GM21717 (cell line): ENCODE data around the gene JPH4.
"Not testable (repeated sequence)": the region's sequence is repeated elsewhere in the genome, so short reads cannot be mapped to it uniquely, and the experiment has no call there.

Experiments used
- ATAC-seq: cut with Tn5 transposase; IDR thresholded peaks from one replicate; pipeline ENCODE4 v1.9.1; 2021; ENCODE audit warnings: mild to moderate bottlenecking, moderate library complexity; ENCODE audit not compliant: unreplicated experiment

Gene JPH4

DNA sequence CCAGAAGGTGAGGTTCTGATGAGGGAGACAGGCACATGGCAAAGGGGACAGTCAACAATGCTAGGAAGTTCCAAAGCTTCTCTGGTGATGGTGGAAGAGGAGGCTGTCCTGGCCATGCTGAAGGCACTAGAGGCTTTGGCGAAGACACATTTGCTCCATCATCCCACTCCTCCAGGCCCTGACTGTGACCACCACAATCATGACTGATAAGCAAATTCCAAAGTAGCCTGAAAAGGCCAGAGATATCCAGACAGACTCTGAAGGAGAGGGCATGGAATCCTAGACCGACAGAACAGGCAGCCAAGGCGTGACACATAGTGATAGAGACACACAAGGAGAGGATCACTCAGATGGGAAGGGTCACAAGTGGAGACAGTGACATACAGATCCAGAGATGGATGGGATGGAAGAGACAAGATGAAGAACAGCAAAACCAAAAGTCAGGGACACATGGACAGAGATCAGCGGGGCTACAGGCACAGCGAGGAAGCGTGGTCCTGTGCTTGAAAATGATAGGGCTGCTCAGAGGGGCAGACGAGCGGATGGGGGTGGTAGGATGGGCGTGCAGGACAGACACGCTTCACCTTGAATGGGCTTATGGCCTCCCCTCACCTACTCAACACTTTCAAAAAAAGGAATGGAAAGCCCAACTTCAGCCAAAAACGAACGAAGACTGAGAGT is 28.3 kb downstream of the JPH4 start:
- ATAC-seq, result no peak

DNA sequence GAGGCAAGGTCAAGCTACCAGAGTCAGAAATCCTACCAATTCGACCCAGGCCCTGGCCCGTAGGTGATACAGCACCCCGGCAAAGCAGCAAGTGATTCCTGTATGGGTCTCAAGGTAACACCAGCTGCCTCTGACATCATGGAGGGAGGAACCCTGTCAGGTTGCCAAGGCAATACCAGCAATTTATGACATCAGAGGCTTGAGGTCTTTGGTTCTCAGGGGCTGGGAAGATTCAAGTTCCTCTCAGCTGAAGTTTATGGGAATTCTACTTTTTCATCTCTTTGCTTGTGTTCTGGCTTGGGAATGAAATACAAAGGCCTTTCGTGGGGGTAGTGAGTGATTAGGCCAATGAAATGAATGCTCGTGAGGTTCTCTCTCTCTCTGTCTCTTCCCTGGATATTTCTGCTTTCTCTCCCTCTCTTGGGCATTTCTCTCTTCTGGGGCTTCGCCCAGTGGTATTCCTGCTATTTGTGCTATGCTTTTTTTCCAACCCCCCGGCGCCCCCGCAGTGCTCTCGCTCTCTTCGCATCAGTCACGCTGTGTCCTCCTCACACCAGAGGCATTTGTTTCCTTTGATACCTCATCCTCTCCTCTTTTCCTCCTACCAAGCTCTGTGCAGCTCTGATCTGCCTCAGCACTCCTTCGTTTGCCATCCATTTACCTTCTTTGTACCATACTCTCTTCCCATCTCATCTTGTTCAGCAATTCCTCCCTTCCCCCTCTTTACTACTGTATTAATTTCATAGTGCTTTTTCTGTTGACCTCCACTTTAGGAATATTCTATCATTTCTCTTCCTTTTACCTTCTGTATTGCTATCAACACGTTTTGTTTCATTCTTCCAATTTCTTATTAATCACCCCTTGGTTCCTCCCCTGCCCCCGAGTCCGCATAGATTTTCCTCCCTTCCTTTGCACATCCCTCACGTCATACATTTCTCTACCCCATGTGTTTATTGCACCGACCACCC is 30.0 kb downstream of the JPH4 start:
- ATAC-seq, result no peak

GRCh38 chr14:23547924-23548323 is 30.7 kb downstream of the JPH4 start:
- no peak for ATAC-seq

DNA sequence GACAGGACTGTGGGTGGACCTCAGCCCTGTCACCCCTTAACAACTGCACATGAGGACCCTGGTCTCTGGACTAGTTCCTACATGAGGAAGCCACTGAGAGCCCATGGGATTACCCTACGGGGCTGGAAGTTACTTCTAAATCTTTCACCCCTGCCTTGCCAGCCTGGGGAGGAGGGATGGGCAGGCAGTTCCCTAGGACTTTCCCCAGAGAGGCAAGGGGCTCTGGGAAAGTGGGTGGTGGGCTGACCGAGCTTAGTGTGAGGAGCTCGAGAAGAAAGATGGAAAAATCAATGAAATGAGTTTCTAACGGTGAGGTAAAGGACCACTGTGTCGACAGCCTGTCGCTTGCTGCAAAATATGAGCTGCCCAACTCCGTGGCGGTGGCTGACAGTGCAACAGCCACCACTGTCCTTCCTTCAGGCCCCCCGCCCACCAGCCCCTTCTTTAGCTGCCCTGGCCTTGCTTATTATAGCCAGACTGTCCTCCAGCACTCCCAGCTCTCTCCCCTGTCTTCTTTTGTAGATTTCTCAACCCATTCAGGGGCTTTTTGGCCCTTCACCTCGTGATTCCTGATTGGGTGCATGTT is 32.0 kb downstream of the JPH4 start:
- ATAC-seq, result no peak

GRCh38 chr14:23545740-23546365 is 32.7 kb downstream of the JPH4 start:
- no peak for ATAC-seq

GRCh38 chr14:23544511-23545447 is 33.8 kb downstream of the JPH4 start:
- no peak for ATAC-seq

- no peak for ATAC-seq
These were observed 35.2 kb downstream of the JPH4 start for GRCh38 chr14:23543403-23543802.

DNA sequence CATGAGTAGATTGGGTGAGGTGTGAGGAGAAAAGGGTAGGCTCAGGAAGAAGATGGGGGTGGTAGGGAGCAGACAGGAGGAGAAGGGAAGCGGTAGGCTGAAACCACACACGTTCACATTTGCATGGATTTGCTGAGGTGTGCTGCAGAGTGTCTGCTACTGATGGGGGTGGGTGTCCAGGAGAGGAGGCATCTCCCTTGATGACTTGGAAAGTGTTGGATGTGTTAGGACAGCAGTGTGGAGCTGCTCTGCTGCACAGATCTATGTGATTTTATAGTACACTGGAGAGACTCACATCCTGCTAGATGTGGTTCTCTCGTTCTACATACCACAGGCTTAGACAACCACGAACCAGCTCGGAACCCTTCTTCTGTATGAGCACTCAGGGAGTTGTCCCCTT is 36.3 kb downstream of the JPH4 start:
- no peak for ATAC-seq

DNA sequence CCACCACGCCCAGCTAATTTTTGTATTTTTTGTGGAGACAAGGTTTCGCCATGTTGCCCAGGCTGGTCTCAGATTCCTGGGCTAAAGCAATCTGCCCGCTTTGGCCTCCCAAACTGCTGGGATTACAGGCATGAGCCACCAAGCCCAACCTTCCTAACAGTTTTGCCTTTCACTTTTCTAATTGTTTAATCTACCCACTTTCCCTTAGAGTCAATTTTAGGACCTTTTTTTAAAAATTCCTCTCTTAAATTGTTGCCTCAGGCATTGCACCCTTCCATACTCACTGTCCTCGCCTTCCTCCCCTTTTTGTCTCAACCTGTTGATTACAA is 38.5 kb downstream of the JPH4 start:
- ATAC-seq, result no peak

- no peak for ATAC-seq
These were observed 39.1 kb downstream of the JPH4 start for GRCh38 chr14:23539248-23540140.

- ATAC-seq, result no peak
These were observed 39.8 kb downstream of the JPH4 start for GRCh38 chr14:23538785-23539184.

GRCh38 chr14:23538050-23538718 is 40.4 kb downstream of the JPH4 start:
- ATAC-seq, result no peak

GRCh38 chr14:23537351-23538049 is 41.1 kb downstream of the JPH4 start:
- no peak for ATAC-seq

DNA sequence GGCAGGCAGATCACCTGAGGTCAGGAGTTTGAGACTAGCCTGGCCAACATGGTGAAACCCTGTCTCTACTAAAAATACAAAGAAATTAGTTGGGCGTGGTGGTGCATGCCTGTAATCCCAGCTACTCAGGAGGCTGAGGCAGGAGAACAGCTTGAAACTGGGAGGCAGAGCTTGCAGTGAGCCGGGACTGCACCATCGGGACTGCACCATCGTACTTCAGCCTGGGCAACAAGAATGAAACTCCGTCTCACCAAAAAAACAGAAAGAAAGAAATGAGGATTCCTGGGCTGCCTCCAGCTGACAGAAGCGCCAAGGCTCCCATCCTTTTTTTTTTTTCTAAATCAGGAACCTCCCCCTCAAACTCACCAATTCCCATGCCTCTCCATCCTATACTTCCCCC is 41.7 kb downstream of the JPH4 start:
- not testable (repeated sequence) for ATAC-seq

- no peak for ATAC-seq
These were observed 42.1 kb downstream of the JPH4 start for GRCh38 chr14:23536494-23536893.

DNA sequence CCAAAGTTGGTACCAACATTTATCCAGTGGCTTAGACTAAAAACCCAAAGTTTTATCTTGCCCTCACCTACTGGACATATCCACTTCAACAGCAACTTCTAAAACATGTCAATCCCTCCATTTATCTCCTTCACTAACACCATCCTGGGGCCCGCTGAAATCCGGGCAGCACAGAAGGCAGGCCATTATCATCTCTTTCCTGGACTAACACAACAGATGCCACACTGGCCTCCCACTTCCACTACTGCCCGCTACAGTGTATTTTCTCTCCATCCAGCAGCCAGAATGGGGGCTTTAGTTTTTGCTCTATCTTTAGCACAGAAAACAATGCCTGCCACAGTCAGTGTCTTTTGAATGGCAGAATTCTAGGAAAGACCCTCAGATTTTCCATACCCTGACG is 42.6 kb downstream of the JPH4 start:
- no peak for ATAC-seq

DNA sequence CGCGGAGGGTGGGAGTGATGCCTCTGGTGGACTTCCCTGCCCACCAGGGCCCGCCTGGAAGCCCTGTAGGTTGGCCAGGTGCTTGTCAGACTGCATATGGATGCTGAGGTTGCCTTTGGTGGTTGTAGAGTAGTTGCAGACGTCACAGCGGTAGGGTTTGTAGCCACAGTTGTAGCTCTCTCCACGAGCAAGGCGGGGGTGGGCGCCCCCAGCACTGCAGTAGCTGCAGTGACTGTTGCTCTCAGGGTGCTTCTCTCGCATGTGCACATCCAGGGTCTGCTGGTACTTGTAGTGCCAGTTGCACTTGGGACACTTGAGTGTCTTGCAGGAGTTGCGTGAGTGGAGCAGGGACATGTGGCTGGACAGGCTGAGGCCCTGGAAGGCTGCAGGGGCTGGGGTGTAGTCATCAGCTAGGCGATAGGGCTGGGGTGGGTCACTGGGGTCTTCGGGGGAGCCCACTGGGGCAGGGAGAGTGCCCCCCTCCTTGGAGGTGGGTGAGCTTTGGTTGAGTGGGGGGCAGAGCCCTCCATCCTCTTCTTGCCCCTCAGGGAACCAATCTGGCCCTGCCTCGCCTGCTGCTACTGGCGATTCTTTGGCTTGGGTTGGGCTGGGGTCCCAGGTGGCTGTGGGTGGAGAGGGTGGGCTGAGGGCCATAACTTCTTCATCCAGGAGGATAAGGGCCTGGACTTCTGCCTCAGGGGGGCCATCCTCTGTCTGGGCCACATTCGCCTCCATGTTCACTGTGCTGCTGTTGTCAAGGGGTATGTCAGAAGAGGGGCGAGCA is 44.7 kb downstream of the JPH4 start:
- no peak for ATAC-seq
